ENCODE results near the gene BMAL1.

DNA sequence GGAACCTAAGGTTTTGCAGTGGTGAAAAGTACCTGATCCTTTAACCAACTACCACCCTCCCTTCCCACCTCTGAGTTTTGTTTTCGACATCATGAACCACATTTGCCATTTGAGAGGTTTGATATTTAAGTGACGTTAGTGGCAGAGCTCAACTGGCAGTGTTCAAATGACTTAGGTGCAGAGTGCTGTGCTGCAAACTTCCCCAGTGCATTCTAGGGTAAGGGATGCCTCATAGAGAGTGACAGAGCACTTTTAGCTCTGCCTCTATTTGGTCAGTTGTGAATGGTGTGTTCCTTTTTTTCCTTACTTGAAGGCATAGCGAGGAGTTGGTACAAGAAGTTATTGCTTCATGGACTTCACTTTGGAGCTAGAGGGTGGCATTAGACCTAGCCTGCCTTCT lies 9.4 kb downstream of the BMAL1 start:
- no peak for TF ChIP-seq POLR2A (IDR thresholded peaks at IDR 0.05)
- TF ChIP-seq, protein P1, sequence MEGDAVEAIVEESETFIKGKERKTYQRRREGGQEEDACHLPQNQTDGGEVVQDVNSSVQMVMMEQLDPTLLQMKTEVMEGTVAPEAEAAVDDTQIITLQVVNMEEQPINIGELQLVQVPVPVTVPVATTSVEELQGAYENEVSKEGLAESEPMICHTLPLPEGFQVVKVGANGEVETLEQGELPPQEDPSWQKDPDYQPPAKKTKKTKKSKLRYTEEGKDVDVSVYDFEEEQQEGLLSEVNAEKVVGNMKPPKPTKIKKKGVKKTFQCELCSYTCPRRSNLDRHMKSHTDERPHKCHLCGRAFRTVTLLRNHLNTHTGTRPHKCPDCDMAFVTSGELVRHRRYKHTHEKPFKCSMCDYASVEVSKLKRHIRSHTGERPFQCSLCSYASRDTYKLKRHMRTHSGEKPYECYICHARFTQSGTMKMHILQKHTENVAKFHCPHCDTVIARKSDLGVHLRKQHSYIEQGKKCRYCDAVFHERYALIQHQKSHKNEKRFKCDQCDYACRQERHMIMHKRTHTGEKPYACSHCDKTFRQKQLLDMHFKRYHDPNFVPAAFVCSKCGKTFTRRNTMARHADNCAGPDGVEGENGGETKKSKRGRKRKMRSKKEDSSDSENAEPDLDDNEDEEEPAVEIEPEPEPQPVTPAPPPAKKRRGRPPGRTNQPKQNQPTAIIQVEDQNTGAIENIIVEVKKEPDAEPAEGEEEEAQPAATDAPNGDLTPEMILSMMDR (IDR thresholded peaks at IDR 0.05), result no peak

Data from uterus (tissue), 2 donors.